ENCODE measurements around the gene COL8A2.

GRCh38 chr1:36151845-36152203 is 26.8 kb upstream of the COL8A2 start:
- TF ChIP-seq ZNF362 (tag by site-specific recombination; IDR thresholded peaks at IDR 0.05) (no peak), ZNF274 (IDR thresholded peaks at IDR 0.05; ENCODE audit: low read length) (no peak), ZNF274 (tag by site-specific recombination; IDR thresholded peaks at IDR 0.05; ENCODE audit: borderline replicate concordance) (no peak), YY1 (tag by site-specific recombination; IDR thresholded peaks at IDR 0.05) (no peak), ZNF549 (tag by site-specific recombination; IDR thresholded peaks at IDR 0.05) (no peak), ZNF510 (tag by site-specific recombination; IDR thresholded peaks at IDR 0.05; ENCODE audit: insufficient replicate concordance) (no peak), CTCF (tag by site-specific recombination; IDR thresholded peaks at IDR 0.05) (no peak), ZNF501 (tag by site-specific recombination; IDR thresholded peaks at IDR 0.05) (no peak), SALL2 (tag by site-specific recombination; IDR thresholded peaks at IDR 0.05; ENCODE audit: borderline replicate concordance) (no peak), ELK4 (IDR thresholded peaks at IDR 0.05; ENCODE audit: borderline replicate concordance, low read depth, low read length) (no peak)
